Astrocyte of the spinal cord (primary cell): ENCODE measurements around the gene ST8SIA1.

Experiments used
- DNase-seq: peaks from one replicate; pipeline ENCODE4 v3.0.0; 2011; ENCODE audit warnings: low read depth, low spot score
- H3K4me3 ChIP-seq: 2 replicates; pipeline ENCODE4 v1.5.1; 2011; ENCODE audit warnings: low read depth, mild to moderate bottlenecking, low read length, moderate library complexity
- in situ Hi-C: cut with HindIII; loops from 2 replicates; pipeline ENCODE4 v1.10.0; 2017; ENCODE audit warnings: low sequenced_read_pairs
- TF ChIP-seq, protein P1 (sequence below): IDR thresholded peaks from 2 replicates; pipeline ENCODE4 v1.5.1; 2012; ENCODE audit warnings: low read depth, mild to moderate bottlenecking, low read length, inconsistent platforms

Gene ST8SIA1

DNA sequence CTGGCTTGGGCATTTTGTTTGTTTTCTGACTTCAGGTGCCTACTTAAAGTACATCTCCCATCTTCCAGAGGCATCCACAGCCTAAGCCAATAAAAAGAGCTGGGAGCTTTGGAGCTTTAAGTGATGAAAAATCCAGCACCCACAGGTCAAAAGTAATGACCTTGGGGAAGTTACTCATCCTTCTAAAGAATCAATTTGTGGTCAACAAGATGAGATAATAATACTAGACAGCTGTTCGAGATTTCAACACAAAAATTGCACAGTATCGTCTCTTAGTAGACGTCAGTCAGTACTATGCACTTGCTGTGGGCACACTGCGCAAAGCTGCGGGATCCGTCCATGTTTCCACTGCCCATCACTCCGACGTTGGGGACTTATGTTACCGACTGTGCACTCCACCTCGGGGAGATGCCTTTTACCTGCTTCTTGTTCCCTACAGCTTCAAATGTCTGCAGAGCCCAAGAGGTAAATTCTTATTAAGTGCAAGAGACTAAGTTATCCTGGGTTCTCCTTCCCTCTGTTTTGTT, 1.3 kb downstream of the ST8SIA1 start:
- in situ Hi-C loops, result no loop called here
- DNase-seq, result peak; percentile 28
- H3K4me3 ChIP-seq, result peak overlapping the region; percentile 62
- TF ChIP-seq, protein P1, sequence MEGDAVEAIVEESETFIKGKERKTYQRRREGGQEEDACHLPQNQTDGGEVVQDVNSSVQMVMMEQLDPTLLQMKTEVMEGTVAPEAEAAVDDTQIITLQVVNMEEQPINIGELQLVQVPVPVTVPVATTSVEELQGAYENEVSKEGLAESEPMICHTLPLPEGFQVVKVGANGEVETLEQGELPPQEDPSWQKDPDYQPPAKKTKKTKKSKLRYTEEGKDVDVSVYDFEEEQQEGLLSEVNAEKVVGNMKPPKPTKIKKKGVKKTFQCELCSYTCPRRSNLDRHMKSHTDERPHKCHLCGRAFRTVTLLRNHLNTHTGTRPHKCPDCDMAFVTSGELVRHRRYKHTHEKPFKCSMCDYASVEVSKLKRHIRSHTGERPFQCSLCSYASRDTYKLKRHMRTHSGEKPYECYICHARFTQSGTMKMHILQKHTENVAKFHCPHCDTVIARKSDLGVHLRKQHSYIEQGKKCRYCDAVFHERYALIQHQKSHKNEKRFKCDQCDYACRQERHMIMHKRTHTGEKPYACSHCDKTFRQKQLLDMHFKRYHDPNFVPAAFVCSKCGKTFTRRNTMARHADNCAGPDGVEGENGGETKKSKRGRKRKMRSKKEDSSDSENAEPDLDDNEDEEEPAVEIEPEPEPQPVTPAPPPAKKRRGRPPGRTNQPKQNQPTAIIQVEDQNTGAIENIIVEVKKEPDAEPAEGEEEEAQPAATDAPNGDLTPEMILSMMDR, result no peak

DNA sequence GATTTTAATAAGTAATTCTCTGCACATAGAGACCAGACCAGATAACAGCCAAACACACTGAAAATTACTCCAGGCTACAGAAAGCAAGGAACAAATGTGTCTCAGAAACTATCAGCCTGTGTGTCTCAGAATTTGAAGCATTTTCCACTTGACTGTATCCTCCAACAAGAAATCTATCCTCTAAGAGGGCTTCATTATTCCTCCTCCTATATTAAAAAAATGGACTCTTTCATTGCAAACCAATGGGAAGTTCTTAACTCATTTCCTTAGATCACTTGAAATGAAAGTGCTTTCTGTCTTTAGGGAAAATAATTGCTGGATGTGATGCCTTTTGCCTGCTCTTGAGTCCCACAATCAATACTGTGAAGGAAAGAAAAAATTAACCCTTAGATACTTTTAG, 2.3 kb downstream of the ST8SIA1 start:
- DNase-seq, result no peak
- H3K4me3 ChIP-seq, result no peak overlapping the region

DNA sequence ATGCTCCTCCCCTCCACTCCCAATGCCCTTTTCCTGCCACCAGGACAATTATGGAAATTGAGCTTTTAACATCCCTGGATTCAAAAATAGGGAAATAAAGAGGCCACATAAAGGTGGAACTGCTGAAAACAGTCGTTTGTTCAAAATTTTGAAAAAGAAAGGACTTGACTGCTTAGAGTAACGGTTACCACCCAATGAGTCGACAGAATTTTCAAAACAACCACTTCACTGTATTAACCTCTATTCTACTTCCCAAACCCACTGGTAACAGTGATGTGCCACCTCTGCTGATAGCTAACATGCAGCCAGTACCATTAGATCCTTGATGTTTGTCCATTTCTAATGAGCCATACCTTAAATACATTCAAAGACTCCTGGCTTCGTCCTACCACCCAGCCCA, 4.9 kb downstream of the ST8SIA1 start:
- no peak for DNase-seq
- TF ChIP-seq, protein P1, result no peak
- H3K4me3 ChIP-seq, result no peak overlapping the region
- in situ Hi-C loops, result no loop called here

More for the DNA sequence above, 2.3 kb downstream of the ST8SIA1 start:
- TF ChIP-seq, protein P1, result no peak
- in situ Hi-C loops, result no loop called here

DNA sequence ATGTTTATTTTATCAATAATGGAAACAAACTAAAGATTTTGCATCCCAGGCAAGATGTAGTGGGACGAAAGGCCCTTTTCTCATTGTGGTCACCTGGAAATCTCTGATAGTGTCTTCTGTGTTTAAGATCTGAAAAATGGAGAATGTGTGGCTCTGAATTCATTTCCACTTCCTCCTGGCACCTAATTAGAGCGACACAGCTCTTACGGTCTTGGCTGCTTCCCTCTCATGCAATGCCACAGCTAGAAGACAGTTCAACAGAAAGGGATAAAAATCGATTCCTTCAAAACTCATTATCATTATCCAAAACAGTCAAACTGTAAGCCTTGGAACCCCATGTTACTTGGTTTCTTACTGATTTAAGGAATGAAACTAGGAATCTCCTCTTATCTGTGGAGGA, 9.3 kb downstream of the ST8SIA1 start:
- no peak overlapping the region for H3K4me3 ChIP-seq
- in situ Hi-C loops, result no loop called here
- TF ChIP-seq, protein P1, result no peak
- no peak for DNase-seq

DNA sequence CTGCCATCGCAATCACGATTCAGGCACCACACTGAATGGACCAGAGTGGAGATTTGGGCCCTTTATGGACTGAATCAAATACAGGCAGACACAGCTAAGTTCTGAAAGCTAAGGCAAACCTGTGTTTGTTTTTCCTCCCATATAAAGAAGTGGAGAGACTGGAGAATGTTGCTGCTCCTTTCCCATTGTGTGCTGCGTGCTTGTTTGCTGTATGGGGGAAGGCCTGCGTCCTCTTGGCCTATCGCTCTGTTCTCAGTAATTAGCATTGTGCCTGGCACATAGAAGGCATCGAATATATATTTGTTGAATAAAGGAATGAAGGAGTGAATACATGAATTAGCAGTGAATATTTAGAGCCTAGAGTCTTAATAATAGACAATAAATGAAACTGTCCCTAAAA, 12.4 kb downstream of the ST8SIA1 start:
- TF ChIP-seq, protein P1, result no peak
- DNase-seq, result no peak
- H3K4me3 ChIP-seq, result no peak overlapping the region
- in situ Hi-C loops, result no loop called here

DNA sequence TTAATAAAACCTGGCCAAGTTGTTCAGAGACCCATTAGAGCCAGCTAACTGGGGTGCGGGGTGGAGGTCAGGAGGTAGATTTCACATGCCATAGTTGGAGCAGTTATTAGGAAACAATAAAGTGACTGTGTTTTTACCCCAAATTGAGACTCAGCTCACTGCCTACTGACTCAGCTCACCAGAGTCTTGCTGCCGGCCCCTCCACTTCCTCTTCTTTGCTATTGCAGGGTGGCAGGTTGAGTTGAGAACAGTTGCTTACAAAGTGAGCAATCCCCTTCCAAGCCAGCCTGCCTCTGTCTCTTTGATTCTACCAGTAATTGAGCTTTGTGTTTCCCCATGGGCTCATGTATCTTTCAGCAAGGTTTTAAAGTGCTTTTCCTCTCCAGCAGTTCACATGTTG, 12.9 kb downstream of the ST8SIA1 start:
- H3K4me3 ChIP-seq, result no peak overlapping the region
- in situ Hi-C loops, result no loop called here
- TF ChIP-seq, protein P1, result no peak
- peak; percentile 31 for DNase-seq

DNA sequence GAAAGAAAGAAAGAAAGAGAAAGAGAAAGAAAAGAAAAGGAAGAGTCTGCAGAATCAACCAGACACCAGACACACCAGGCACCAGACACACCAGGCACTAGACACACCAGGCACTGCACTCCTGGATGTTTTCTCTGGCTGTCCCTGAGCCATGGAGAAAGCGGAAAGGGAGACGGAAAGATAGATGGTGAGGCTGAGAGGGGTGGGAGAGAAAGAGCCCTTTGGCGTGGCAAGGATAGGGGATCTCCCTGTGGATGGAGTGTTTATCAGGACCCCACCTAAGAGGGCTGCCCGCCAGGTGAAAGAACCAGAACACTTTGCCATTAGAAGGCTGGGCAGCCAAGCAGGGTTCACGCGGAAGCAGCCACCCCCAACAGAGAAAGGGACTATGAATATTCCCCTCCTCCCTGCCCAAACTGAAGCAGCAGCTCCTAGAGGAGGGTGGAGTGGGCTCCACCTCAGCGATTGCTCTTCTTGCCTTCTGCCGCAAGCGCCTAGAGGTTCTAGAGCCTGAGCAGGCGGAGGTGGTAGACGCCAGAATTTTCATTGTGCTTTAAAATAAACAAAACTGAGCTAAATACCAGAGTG, 13.4 kb downstream of the ST8SIA1 start:
- in situ Hi-C loops, result no loop called here
- TF ChIP-seq, protein P1, result no peak
- no peak overlapping the region for H3K4me3 ChIP-seq
- no peak for DNase-seq
